Mesothelial cell of epicardium (in vitro differentiated cells): Measurements from ENCODE around the gene GOLGA6L7. TPM values are rescaled to one million over a fixed set of nuclear protein-coding genes. Genes with fewer than 3 reads are reported as not detected.
"Not testable (repeated sequence)": the region's sequence is repeated elsewhere in the genome, so short reads cannot be mapped to it uniquely, and the experiment has no call there.

Experiments used
- DNase-seq, 2 experiments: peaks; one replicate each; pipeline ENCODE4 v3.0.0; 2021; ENCODE audit warnings: low spot score in 2 of 2; ENCODE audit not compliant: unreplicated experiment in 2 of 2
- H3K27ac Mint-ChIP-seq: 2 replicates; pipeline ENCODE4 v1.8.0; 2021; ENCODE audit warnings: mixed read lengths
- H3K27me3 Mint-ChIP-seq: 2 replicates; pipeline ENCODE4 v1.8.0; 2021; ENCODE audit warnings: low read depth, mixed read lengths
- H3K36me3 Mint-ChIP-seq: 2 replicates; pipeline ENCODE4 v1.8.0; 2021; ENCODE audit warnings: mixed read lengths
- H3K4me1 Mint-ChIP-seq: 2 replicates; pipeline ENCODE4 v1.8.0; 2021; ENCODE audit warnings: mixed read lengths
- H3K4me3 Mint-ChIP-seq: 2 replicates; pipeline ENCODE4 v1.8.0; 2021; ENCODE audit warnings: mild to moderate bottlenecking, moderate library complexity, mixed read lengths
- H3K9me3 Mint-ChIP-seq: 2 replicates; pipeline ENCODE4 v1.8.0; 2021; ENCODE audit warnings: mixed read lengths
- total RNA-seq: library from RNA; stranded (reverse); gene quantifications from 3 replicates; pipeline ENCODE4 v1.2.1, GENCODE V29; 2021

The GOLGA6L7 gene
- total RNA-seq, 1 donor from 2014 or later: not detected

DNA sequence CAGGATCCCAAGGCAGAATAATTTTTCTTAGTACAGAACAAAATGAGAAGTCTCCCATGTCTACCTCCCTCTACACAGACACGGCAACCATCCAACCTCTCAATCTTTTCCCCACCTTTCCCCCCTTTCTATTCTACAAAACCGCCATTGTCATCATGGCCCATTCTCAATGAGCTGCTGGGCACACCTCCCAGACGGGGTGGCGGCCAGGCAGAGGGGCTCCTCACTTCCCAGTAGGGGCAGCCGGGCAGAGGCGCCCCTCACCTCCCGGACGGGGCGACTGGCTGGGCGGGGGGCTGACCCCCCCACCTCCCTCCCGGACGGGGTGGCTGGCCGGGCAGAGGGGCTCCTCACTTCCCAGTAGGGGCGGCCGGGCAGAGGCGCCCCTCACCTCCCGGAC, 827 bp upstream of the GOLGA6L7 start:
- not testable (repeated sequence) for H3K27me3 Mint-ChIP-seq, H3K36me3 Mint-ChIP-seq, H3K9me3 Mint-ChIP-seq, H3K4me3 Mint-ChIP-seq, H3K27ac Mint-ChIP-seq, DNase-seq, H3K4me1 Mint-ChIP-seq

DNA sequence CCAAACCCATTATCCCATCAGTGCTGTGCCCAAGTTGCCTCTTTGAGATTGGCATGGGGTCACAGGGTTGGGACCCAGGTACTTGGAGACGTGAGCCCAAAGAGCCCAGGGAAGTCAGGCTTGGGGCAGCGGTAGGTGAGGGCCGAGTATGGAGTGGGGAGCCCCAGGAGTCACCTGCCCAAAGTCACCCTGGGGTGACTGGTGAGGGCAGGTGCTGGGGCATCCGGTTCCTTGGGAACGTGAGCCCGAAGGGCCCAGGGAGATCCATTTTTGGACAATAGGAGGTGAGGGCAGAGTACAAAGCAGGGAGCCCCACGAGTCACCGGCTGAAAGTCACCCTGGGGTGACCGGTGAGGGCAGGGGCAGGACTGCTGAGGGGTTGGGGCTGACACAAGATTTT, 485 bp downstream of the GOLGA6L7 start:
- H3K4me3 Mint-ChIP-seq, H3K27me3 Mint-ChIP-seq, H3K27ac Mint-ChIP-seq, H3K4me1 Mint-ChIP-seq, H3K36me3 Mint-ChIP-seq, H3K9me3 Mint-ChIP-seq, DNase-seq: not testable (repeated sequence)

DNA sequence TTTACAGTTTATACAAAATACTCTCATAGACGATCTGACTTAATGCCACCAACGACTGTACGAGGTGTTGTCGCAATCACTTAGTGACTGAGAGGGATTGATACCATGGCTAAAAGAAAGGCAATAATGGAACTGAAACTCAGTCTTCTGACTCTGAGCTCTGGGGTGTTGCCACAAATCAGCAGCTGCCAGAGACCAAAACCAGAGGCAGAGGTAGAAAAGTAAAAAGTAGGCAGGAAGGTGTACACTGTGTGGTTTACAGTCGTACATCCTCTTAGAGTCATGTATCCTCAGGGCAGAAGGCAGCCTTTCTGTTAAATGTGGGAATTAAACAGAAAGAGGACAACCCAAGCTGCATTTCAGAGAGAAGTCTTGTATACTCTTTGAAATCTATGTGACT, 1.2 kb downstream of the GOLGA6L7 start:
- DNase-seq, H3K27me3 Mint-ChIP-seq, H3K9me3 Mint-ChIP-seq, H3K4me3 Mint-ChIP-seq, H3K4me1 Mint-ChIP-seq, H3K36me3 Mint-ChIP-seq, H3K27ac Mint-ChIP-seq: not testable (repeated sequence)

DNA sequence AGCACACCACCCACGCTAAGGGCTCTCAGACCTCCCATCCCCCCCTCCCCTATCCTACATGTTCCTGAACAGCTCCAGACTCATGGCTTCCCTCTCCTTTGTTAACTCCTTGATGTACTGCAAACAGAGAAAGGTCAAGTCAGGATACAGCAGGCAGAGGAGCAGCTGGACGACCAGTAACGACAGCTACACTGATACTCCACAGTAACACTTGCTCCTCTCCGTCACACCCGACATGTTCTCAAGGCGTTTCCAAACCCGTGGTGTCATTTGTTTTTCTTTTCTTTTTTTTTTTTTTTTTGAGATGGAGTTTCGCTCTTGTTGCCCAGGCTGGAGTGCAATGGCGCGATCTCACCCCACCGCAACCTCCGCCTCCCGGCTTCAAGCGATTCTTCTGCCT, 4.3 kb downstream of the GOLGA6L7 start:
- DNase-seq, H3K27ac Mint-ChIP-seq, H3K9me3 Mint-ChIP-seq, H3K4me3 Mint-ChIP-seq, H3K36me3 Mint-ChIP-seq, H3K4me1 Mint-ChIP-seq, H3K27me3 Mint-ChIP-seq: not testable (repeated sequence)

DNA sequence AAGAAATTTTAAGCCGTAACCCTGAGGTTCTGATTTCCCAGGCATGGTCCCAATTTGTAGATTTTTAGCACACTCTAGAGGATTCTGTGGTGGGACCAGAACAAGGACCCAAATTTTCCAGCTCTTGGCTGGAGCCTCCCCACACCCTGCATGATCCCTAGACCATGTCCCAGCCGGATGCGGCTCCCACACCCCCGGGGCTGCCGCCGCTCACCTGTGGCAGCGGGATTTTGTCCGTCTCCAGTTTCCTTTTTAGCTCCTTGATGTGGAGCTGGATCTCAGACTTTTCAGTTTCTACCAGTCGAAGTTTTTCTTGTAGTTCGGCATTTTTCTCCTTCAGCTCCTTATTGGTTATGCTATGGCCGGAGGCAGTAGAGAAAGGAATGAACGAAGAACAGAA, 4.9 kb downstream of the GOLGA6L7 start:
- H3K27ac Mint-ChIP-seq, DNase-seq, H3K36me3 Mint-ChIP-seq, H3K9me3 Mint-ChIP-seq, H3K27me3 Mint-ChIP-seq, H3K4me3 Mint-ChIP-seq, H3K4me1 Mint-ChIP-seq: not testable (repeated sequence)

DNA sequence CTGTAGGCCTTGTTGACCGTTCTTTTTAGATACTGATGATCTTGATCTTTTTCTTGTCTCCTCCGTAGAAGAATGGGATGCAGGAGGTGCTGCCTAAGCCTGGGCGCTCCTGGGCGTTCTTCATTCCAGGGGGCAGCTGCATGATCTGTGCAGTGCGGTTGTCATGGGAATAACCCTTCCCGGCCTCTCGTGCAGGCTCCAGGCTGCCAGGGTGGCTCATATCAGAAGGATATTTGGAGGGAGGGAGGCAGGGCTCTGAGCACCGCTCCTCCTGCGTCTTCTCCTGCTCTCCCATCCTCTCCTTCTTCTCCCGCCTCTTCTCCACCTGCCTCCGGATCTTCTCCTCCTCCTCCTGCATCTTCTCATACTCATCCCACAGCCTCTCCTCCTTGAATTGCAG, 6.2 kb downstream of the GOLGA6L7 start:
- not testable (repeated sequence) for H3K27me3 Mint-ChIP-seq, H3K27ac Mint-ChIP-seq, DNase-seq, H3K4me1 Mint-ChIP-seq, H3K4me3 Mint-ChIP-seq, H3K36me3 Mint-ChIP-seq, H3K9me3 Mint-ChIP-seq

DNA sequence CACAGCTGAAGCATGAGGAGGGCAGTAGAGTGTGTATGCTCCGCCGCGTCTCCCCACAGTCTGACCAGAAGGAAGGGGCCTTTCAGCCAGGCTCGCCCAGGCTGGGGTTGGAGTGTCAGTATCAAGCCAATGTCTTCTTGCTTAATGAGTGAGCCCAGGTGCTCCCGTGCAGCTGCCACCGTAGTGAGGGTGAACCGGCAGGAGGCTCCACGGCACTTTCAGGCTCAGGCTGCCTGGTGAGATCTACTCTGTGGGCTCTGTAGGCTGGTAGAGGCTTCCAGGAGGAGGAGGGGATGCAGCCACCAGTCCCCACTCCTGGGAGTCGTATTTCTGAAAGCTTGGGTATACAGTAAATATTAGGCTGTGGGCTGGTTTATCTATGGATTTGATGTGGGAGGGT, 8.2 kb downstream of the GOLGA6L7 start:
- DNase-seq, H3K27ac Mint-ChIP-seq, H3K9me3 Mint-ChIP-seq, H3K4me3 Mint-ChIP-seq, H3K4me1 Mint-ChIP-seq, H3K36me3 Mint-ChIP-seq, H3K27me3 Mint-ChIP-seq: not testable (repeated sequence)

DNA sequence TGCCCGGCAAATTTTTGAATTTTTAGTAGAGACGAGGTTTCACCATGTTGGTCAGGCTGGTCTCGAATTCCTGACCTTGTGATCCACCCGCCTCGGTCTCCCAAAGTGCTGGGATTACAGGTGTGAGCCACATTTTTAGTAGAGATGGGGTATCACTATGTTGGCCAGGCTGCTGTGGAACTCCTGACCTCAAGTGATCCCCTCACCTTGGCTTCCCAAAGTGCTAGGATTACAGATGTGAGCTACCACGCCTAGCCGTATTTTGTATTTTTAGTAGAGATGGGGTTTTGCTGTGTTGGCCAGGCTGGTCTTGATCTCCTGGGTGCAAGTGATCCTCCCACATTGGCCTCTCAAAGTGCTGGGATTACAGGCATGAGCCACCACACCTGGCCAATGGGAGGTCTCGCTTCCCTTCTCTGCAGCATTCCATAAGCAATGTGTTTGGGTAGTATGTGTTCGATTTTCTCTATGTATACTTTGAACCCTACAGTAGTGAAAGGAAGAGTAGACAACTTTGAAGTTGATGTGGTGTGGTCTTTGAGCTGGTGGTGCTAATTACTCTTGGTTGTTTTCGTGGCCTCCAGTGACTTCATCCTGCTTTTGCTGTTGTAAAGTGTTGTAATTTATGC, 13.4 kb downstream of the GOLGA6L7 start:
- not testable (repeated sequence) for H3K9me3 Mint-ChIP-seq, H3K4me1 Mint-ChIP-seq, H3K27me3 Mint-ChIP-seq, H3K27ac Mint-ChIP-seq, H3K4me3 Mint-ChIP-seq, DNase-seq, H3K36me3 Mint-ChIP-seq

DNA sequence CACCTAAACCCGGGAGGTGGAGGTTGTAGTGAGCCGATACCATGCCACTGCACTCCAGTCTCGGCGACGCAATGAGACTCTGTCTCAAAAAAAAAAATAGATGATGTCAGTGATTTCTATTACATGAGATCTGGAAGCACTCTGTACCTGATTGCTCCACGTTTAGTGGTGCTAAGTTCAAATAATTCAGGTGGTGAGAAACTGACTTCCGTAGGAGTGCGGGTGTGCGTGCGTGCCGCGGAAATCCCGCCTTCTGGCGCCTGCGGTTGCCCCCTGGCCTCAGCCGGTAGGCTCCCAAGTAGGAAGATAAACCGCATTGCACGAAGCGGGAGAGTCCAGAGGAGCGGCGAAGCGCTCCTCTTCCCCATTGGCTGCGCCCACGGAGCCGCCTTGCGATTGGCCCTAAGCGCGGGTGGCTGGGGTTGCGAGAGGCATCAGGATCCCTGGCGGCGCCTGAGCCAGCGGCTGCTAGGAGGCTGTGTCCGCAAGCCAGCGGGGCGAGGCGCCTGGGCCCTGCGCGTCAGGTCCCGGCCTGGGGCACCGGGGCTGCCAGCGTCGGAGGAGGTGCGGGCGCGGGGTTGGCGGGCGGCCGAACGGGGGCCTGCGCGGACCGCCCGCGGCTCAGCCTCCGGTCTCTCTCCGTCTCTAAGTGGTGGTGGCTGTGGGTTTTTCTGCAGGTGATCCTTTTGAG, 16.4 kb downstream of the GOLGA6L7 start:
- not testable (repeated sequence) for H3K4me1 Mint-ChIP-seq, H3K36me3 Mint-ChIP-seq, H3K27me3 Mint-ChIP-seq, H3K9me3 Mint-ChIP-seq
- Mint-ChIP-seq H3K4me3 (peak overlapping the region; percentile 66), H3K27ac (peak overlapping the region; percentile 59)
- peak; percentile 43 to 79 for DNase-seq

DNA sequence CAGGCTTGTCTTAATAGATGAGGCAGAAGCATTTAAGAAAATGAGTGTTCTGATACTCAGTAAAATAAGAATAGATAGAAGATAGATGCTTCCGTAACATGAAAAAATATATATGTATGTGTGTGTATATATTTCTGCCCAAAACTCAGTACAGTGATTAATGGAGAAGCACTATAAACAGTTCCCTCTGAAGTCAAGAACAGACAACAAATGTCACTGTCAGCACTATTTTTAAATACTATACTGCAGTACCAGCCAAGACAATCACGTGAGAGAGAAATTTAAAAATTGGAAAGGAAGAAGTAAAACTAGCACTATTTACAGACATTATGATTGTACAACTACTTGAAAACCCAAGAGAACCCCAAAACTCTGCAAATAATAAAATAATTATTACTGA, 27.0 kb downstream of the GOLGA6L7 start:
- not testable (repeated sequence) for DNase-seq, H3K36me3 Mint-ChIP-seq

DNA sequence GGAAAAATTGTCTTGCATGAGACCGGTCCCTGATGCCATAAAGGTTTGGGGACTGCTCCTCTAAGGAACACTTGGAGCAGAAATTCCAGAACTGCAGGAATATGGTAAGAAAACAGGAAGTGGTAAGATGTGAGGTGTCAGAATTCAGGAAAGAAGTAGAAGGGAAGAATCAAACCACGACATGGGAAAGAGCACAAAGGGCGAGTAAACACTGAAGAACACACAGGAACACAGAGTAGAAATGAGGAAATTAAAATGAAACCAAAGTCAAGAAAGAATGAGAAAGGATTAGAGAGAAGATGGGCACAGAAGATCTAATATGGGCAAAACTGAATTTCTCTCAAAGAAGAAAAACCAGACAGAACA, 28.5 kb downstream of the GOLGA6L7 start:
- not testable (repeated sequence) for H3K9me3 Mint-ChIP-seq, H3K4me3 Mint-ChIP-seq, DNase-seq, H3K36me3 Mint-ChIP-seq, H3K27me3 Mint-ChIP-seq, H3K27ac Mint-ChIP-seq
- peaks cover 14% of the 10 kb centered on the region for H3K4me1 Mint-ChIP-seq

More for the DNA sequence above, 27.0 kb downstream of the GOLGA6L7 start:
- not testable (repeated sequence) for H3K9me3 Mint-ChIP-seq, H3K27me3 Mint-ChIP-seq, H3K4me3 Mint-ChIP-seq, H3K27ac Mint-ChIP-seq
- peaks cover 14% of the 10 kb centered on the region for H3K4me1 Mint-ChIP-seq

DNA sequence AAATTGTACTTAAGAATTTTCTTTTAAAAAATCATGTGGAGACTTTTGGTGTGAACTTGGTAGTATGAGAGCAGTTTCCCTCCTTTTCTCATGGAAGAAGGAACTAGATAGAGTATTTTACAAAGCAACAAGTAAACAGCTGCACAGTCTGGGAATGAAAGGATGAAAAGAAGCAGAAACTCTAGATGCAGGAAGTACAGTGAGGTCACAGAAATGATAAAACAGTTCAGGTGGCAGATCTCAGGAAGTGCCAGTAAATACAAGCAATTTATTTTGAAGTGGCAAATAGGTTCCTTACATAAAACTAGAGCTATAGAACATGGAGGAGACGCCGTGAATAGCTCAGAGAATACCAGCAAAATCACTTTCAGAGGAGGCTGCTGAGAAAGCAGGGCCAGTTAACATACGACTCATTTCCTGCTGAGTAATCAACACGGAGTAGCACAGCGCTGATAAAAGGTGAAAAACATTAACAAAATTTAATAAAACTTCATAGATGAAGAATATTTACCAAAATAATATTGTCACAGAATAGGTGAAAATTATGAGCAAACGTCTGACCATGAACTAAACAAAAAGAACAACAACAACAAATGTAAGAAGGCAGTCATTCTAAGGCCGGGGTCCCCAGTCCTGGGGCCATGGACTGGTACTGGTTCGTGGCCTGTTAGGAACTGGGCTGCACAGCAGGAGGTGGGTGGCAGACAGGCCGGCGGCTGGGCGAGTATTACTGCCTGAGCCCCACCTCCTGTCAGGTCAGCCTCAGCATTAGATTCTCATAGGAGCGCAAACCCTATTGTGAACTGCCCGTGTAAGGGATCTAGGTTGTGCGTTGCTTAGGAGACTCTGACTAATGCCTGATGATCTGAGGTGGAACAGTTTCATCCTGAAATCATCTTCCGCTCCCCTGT, 29.2 kb downstream of the GOLGA6L7 start:
- not testable (repeated sequence) for H3K27me3 Mint-ChIP-seq, H3K9me3 Mint-ChIP-seq, H3K4me3 Mint-ChIP-seq, H3K36me3 Mint-ChIP-seq, DNase-seq
- peak overlapping the region; percentile 35 for H3K27ac Mint-ChIP-seq
- peaks cover 14% of the 10 kb centered on the region for H3K4me1 Mint-ChIP-seq

- not testable (repeated sequence) for H3K36me3 Mint-ChIP-seq, H3K9me3 Mint-ChIP-seq, H3K27me3 Mint-ChIP-seq
These were observed 30.3 kb downstream of the GOLGA6L7 start for GRCh38 chr15:28818168-28818567.

GRCh38 chr15:28814059-28814458, 34.4 kb downstream of the GOLGA6L7 start:
- H3K4me1 Mint-ChIP-seq, DNase-seq, H3K9me3 Mint-ChIP-seq, H3K27me3 Mint-ChIP-seq, H3K36me3 Mint-ChIP-seq, H3K27ac Mint-ChIP-seq, H3K4me3 Mint-ChIP-seq: not testable (repeated sequence)

More at GRCh38 chr15:28818168-28818567, 30.3 kb downstream of the GOLGA6L7 start:
- DNase-seq, H3K27ac Mint-ChIP-seq, H3K4me3 Mint-ChIP-seq, H3K4me1 Mint-ChIP-seq: not testable (repeated sequence)
